KOPT-K1 (cell line): ENCODE measurements around the gene ITPKB.
A peak's percentile ranks its signal among the peaks of the same experiment; 100 is the strongest.
"Not testable (repeated sequence)": the region's sequence is repeated elsewhere in the genome, so short reads cannot be mapped to it uniquely, and the experiment has no call there.

ENCODE experiments used
- H3K27ac ChIP-seq: fragments of 200-600 bp; sonication (generic); 2 replicates; pipeline ENCODE4 v1.5.1; 2016; ENCODE audit warnings: antibody characterized with exemption, mild to moderate bottlenecking, low read depth, low read length; ENCODE audit not compliant: poor library complexity, severe bottlenecking
- H3K36me3 ChIP-seq: fragments of 200-600 bp; sonication (generic); 2 replicates; pipeline ENCODE4 v1.5.1; 2017; ENCODE audit warnings: antibody characterized with exemption, mild to moderate bottlenecking, low read length, moderate library complexity; ENCODE audit not compliant: insufficient read depth
- H3K9me3 ChIP-seq: fragments of 200-600 bp; sonication (generic); 2 replicates; pipeline ENCODE4 v1.5.1; 2017; ENCODE audit warnings: antibody characterized with exemption, low read length, mild to moderate bottlenecking; ENCODE audit not compliant: insufficient read depth, poor library complexity, severe bottlenecking

Gene ITPKB

GRCh38 chr1:226725897-226726267, 13.2 kb downstream of the ITPKB start:
- Histone ChIP-seq H3K27ac (no peak overlapping the region), H3K36me3 (peaks cover 55% of the 10 kb centered on the region), H3K9me3 (no peaks in the 10 kb centered on the region)

GRCh38 chr1:226723657-226724532, 15.2 kb downstream of the ITPKB start:
- peaks cover 46% of the 10 kb centered on the region for H3K36me3 ChIP-seq
- H3K27ac ChIP-seq = no peak overlapping the region

GRCh38 chr1:226722901-226723656, 16.0 kb downstream of the ITPKB start:
- H3K36me3 ChIP-seq = peaks cover 38% of the 10 kb centered on the region
- H3K27ac ChIP-seq = no peak overlapping the region
- no peaks in the 10 kb centered on the region for H3K9me3 ChIP-seq

More at GRCh38 chr1:226723657-226724532, 15.2 kb downstream of the ITPKB start:
- no peaks in the 10 kb centered on the region for H3K9me3 ChIP-seq

- H3K36me3 ChIP-seq = peaks cover 31% of the 10 kb centered on the region
- H3K27ac ChIP-seq = no peak overlapping the region
- no peaks in the 10 kb centered on the region for H3K9me3 ChIP-seq
Measured at GRCh38 chr1:226722240-226722900, 16.7 kb downstream of the ITPKB start.

- not testable (repeated sequence) for H3K27ac ChIP-seq, H3K9me3 ChIP-seq
- H3K36me3 ChIP-seq = peaks cover 20% of the 10 kb centered on the region
Measured at GRCh38 chr1:226720574-226720973, 18.5 kb downstream of the ITPKB start.

- Histone ChIP-seq H3K9me3 (no peaks in the 10 kb centered on the region), H3K36me3 (peaks cover 16% of the 10 kb centered on the region; the same call in 1 of the 2 replicates), H3K27ac (no peak overlapping the region)
Measured at GRCh38 chr1:226719596-226720387, 19.3 kb downstream of the ITPKB start.

- Histone ChIP-seq H3K27ac (no peak overlapping the region), H3K36me3 (peaks cover 4% of the 10 kb centered on the region; the same call in 1 of the 2 replicates), H3K9me3 (no peaks in the 10 kb centered on the region)
Measured at GRCh38 chr1:226717256-226717909, 21.7 kb downstream of the ITPKB start.

GRCh38 chr1:226716577-226716976, 22.5 kb downstream of the ITPKB start:
- H3K36me3 ChIP-seq = no peaks in the 10 kb centered on the region
- no peak overlapping the region for H3K27ac ChIP-seq

GRCh38 chr1:226714148-226714547, 24.9 kb downstream of the ITPKB start:
- Histone ChIP-seq H3K27ac (no peak overlapping the region), H3K9me3 (no peaks in the 10 kb centered on the region), H3K36me3 (no peaks in the 10 kb centered on the region)

More at GRCh38 chr1:226716577-226716976, 22.5 kb downstream of the ITPKB start:
- H3K9me3 ChIP-seq = no peaks in the 10 kb centered on the region

GRCh38 chr1:226712742-226713419, 26.2 kb downstream of the ITPKB start:
- Histone ChIP-seq H3K36me3 (no peaks in the 10 kb centered on the region), H3K27ac (peak overlapping the region; percentile 47), H3K9me3 (no peaks in the 10 kb centered on the region)

- H3K27ac ChIP-seq = peak overlapping the region; percentile 47
- H3K36me3 ChIP-seq = no peaks in the 10 kb centered on the region
- H3K9me3 ChIP-seq = no peaks in the 10 kb centered on the region
Measured at GRCh38 chr1:226711976-226712741, 26.9 kb downstream of the ITPKB start.

GRCh38 chr1:226710501-226710900, 28.6 kb downstream of the ITPKB start:
- no peak overlapping the region for H3K27ac ChIP-seq
- H3K36me3 ChIP-seq = no peaks in the 10 kb centered on the region
- no peaks in the 10 kb centered on the region for H3K9me3 ChIP-seq

GRCh38 chr1:226709953-226710352, 29.1 kb downstream of the ITPKB start:
- Histone ChIP-seq H3K27ac (no peak overlapping the region), H3K36me3 (no peaks in the 10 kb centered on the region), H3K9me3 (no peaks in the 10 kb centered on the region)
